K562 (cell line): ENCODE data around the gene RUSC1. TPM values are rescaled to one million over a fixed set of nuclear protein-coding genes. Genes with fewer than 3 reads are reported as not detected.

Source experiments
- AFF4 ChIP-seq: sonication (generic); formaldehyde crosslinking; IDR thresholded peaks from 2 replicates; pipeline ENCODE4 v1.8.0; 2023; ENCODE audit warnings: mild to moderate bottlenecking, missing genetic modification reagents
- ARNT ChIP-seq, 2 experiments: fragments of 450-650 bp; IDR thresholded peaks; 2 replicates each; pipeline ENCODE4 v1.6.1; 2016; ENCODE audit warnings: mild to moderate bottlenecking in 1 of 2
- ATF2 ChIP-seq: sonication (generic); formaldehyde crosslinking; IDR thresholded peaks from 2 replicates; pipeline ENCODE4 v1.8.1; 2022; ENCODE audit warnings: missing genetic modification reagents
- BRD4 ChIP-seq: fragments of 200-600 bp; sonication (generic); IDR thresholded peaks from 2 replicates; pipeline ENCODE4 v1.6.1; 2017; ENCODE audit warnings: inconsistent platforms
- ESRRA ChIP-seq: fragments of 450-650 bp; IDR thresholded peaks from 2 replicates; pipeline ENCODE4 v1.6.1; 2014; ENCODE audit warnings: low read depth, mild to moderate bottlenecking, moderate library complexity, borderline replicate concordance
- FUS ChIP-seq: fragments of 200-400 bp; formaldehyde crosslinking; optimal IDR thresholded peaks from 2 replicates; pipeline ENCODE3; 2017; ENCODE audit warnings: low read depth, low read length
- GATAD2A ChIP-seq: fragments of 450-650 bp; IDR thresholded peaks from 2 replicates; pipeline ENCODE4 v1.6.1; 2017
- HDAC1 ChIP-seq, 2 experiments: fragments of 450-650 bp; IDR thresholded peaks; 2 replicates each; pipeline ENCODE4 v1.6.1; 2016 to 2017; ENCODE audit warnings: inconsistent platforms in 1 of 2, mild to moderate bottlenecking in 1 of 2, moderate library complexity in 1 of 2
- MNT ChIP-seq, 2 experiments: fragments of 450-650 bp; conservative IDR thresholded peaks; 2 replicates each; pipeline ENCODE4 v1.6.1; 2017; ENCODE audit warnings: mild to moderate bottlenecking in 2 of 2, moderate library complexity in 2 of 2
- NCOR1 ChIP-seq: fragments of 450-650 bp; IDR thresholded peaks from 2 replicates; pipeline ENCODE4 v1.6.1; 2016; ENCODE audit warnings: mild to moderate bottlenecking, moderate library complexity
- NELFE ChIP-seq: IDR thresholded peaks from 2 replicates; pipeline ENCODE4 v1.6.1; 2011; ENCODE audit warnings: mild to moderate bottlenecking; ENCODE audit not compliant: insufficient read depth, insufficient read length
- NFE2 ChIP-seq: IDR thresholded peaks from 2 replicates; pipeline ENCODE4 v1.6.1; 2014; ENCODE audit warnings: antibody characterized with exemption, low read depth
- NFIC ChIP-seq: fragments of 450-650 bp; IDR thresholded peaks from 2 replicates; pipeline ENCODE4 v1.6.1; 2017; ENCODE audit warnings: mild to moderate bottlenecking, inconsistent platforms
- POLR2B ChIP-seq: fragments of 450-650 bp; IDR thresholded peaks from 2 replicates; pipeline ENCODE4 v1.6.1; 2018; ENCODE audit warnings: low read depth; ENCODE audit not compliant: partially characterized antibody
- SMARCB1 ChIP-seq: IDR thresholded peaks from 2 replicates; pipeline ENCODE4 v1.6.1; 2011; ENCODE audit warnings: improper control_type of control experiment, low read depth; ENCODE audit not compliant: insufficient read length
- SOX6 ChIP-seq: fragments of 450-650 bp; IDR thresholded peaks from 2 replicates; pipeline ENCODE4 v1.6.1; 2014; ENCODE audit warnings: mild to moderate bottlenecking
- TEAD4 ChIP-seq, 2 experiments: sonication (generic) in 1 of 2; formaldehyde crosslinking in 1 of 2; IDR thresholded peaks; 2 replicates each; pipeline versions ENCODE4 v1.6.1 to v1.8.0; 2012 to 2022; ENCODE audit warnings: borderline replicate concordance in 1 of 2, inconsistent platforms in 1 of 2, low read length in 1 of 2, mild to moderate bottlenecking in 1 of 2, missing genetic modification reagents in 1 of 2
- VEZF1 ChIP-seq: fragments of 200-800 bp; sonication (Bioruptor generic); IDR thresholded peaks from 2 replicates; pipeline ENCODE4 v1.6.1; 2017; ENCODE audit warnings: missing genetic modification characterization, missing compliant biosample characterization
- ZBTB7A ChIP-seq: IDR thresholded peaks from 2 replicates; pipeline ENCODE4 v1.6.1; 2011; ENCODE audit warnings: low read depth, mild to moderate bottlenecking, low read length, moderate library complexity, borderline replicate concordance; ENCODE audit not compliant: control insufficient read depth
- polyA plus RNA-seq, 8 experiments: library from polyadenylated mRNA; depleted of rRNA in 4 of 8; stranded (reverse) in 5 of 8; unstranded in 3 of 8; fragments of >200 nt; fragmentation: Nextera tagmentation in 2 of 8; fragmentation: Illumina TruSeq in 1 of 8; extraction: Ambion mirVana in 2 of 8; extraction: Trizol in 1 of 8; gene quantifications; 2 replicates each; pipeline versions ENCODE4 v1.2.1 to v1.2.3, GENCODE V29; 2011 to 2014; ENCODE audit warnings: inconsistent platforms in 1 of 8, missing spikeins in 1 of 8
- total RNA-seq, 7 experiments: library from RNA; depleted of rRNA in 6 of 7; stranded (reverse); fragments of >200 nt in 6 of 7; fragmentation: Illumina TruSeq in 2 of 7; extraction: Trizol in 2 of 7; gene quantifications; 2 replicates each; pipeline versions ENCODE4 v1.2.1 to v1.2.3, GENCODE V29; 2011 to 2021; ENCODE audit warnings: low replicate concordance in 1 of 7

RUSC1 gene
- total and polyA plus RNA-seq, 9 of the 15 experiments (the other 6 are each of a cell fraction or from before 2014, with no cell fraction given): 5.7 to 68.3 (median 33.6) TPM

GRCh38 chr1:155301342-155301841 is 19.3 kb upstream of the RUSC1 start, which contains the start of gene PKLR (continued):
- TF ChIP-seq ATF2 (CRISPR knock-in tag) (no peak), MNT (conservative IDR thresholded peaks at IDR 0.05) (peak in 1 of 2 experiments; percentile 47; a peak in 1 of 4 replicates), HDAC1 (IDR thresholded peaks at IDR 0.05) (0 out of 4 replicates have a peak, but pooled peaks of 1 of the 2 experiments have one; percentile 63), SOX6 (peak; percentile 41; the same call in 1 of the 2 replicates), SMARCB1 (peak; percentile 84), AFF4 (0 out of 2 replicates have a peak, but pooled peaks have one; percentile 34), TEAD4 (IDR thresholded peaks at IDR 0.05; ENCODE audit: low read length) (peak; percentile 31; the same call in 1 of the 2 replicates), TEAD4 (CRISPR knock-in tag; IDR thresholded peaks at IDR 0.05; ENCODE audit: borderline replicate concordance) (no peak), NFIC (peak; percentile 28; the same call in 1 of the 2 replicates), BRD4 (no peak), POLR2B (peak; percentile 27), GATAD2A (0 out of 2 replicates have a peak, but pooled peaks have one; percentile 21), FUS (no peak), NELFE (no peak), ARNT (IDR thresholded peaks at IDR 0.05) (0 out of 4 replicates have a peak, but pooled peaks of 1 of the 2 experiments have one; percentile 6), VEZF1 (peak; percentile 42; the same call in 1 of the 2 replicates), NCOR1 (peak; percentile 68), ZBTB7A (peak; percentile 71), ESRRA (no peak), NFE2 (no peak)
